GM18951 (cell line): ENCODE measurements around the gene KLHL10.
"Not testable (repeated sequence)": the region's sequence is repeated elsewhere in the genome, so short reads cannot be mapped to it uniquely, and the experiment has no call there.

Experiments
- POLR2A ChIP-seq: IDR thresholded peaks from 4 replicates; pipeline ENCODE4 v1.6.1; 2011; ENCODE audit warnings: mild to moderate bottlenecking; ENCODE audit not compliant: insufficient read length, insufficient read depth; ENCODE audit errors: extremely low read depth
- in situ Hi-C: fragments of 300-500 bp; cut with MboI; formaldehyde crosslinking; loops from one replicate; pipeline ENCODE4 v1.12.0; 2022; ENCODE audit warnings: low sequenced_read_pairs, mixed read lengths, inconsistent platforms; ENCODE audit not compliant: unreplicated experiment

KLHL10 gene

DNA sequence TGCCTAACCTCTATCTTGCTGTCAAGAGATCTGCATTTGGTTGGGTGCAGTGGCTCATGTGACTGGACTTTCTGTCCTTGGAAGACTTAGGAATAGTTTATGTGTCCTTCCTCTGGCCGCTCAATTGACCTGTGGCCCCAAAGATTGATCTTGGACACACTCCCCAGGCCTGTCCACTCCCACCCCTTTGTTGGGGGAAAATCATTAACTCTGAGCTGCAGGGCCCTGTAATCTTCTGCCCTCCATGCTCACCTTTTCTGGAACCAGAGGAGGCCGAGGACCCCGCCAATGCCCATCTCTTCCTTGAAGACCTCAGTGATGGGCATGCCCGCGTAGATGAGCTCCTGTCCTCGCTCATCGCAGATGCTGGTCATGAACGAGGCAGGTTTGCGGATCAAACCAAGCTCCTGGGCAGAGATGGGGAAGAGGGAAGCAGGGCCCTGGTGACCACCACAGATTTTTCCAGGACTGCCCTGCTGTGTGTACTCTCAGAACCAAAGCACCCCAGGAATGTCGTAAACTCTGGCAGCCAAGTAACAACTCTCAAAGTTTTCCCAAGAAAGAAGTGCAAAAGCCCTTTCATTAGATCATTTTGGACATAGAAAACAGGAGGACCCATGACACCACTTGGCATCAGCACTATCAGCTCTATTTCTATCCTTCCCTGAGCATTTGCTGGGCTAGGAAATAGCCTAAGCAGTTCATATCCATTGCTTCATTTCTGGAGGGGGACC lies 36.1 kb downstream of the KLHL10 start:
- in situ Hi-C loops = no loop called here
- no peak for TF ChIP-seq POLR2A

DNA sequence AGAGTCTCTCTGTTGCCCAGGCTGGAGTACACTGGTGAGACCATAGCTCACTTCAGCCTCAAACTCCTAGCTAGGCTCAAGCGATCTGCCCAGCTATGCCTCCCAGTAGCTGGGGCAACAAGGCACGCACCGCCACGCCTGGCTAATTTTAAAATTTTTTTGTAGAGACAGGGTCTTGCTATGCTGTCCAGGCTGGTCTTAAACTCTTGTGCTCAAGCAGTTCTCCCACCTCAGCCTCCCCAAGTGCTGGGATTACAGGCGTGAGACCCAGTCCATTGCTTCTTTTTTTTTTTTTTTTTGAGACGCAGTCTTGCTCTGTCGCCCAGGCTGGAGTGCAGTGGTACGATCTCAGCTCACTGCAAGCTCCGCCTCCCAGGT lies 36.7 kb downstream of the KLHL10 start:
- in situ Hi-C loops = not testable (repeated sequence)

DNA sequence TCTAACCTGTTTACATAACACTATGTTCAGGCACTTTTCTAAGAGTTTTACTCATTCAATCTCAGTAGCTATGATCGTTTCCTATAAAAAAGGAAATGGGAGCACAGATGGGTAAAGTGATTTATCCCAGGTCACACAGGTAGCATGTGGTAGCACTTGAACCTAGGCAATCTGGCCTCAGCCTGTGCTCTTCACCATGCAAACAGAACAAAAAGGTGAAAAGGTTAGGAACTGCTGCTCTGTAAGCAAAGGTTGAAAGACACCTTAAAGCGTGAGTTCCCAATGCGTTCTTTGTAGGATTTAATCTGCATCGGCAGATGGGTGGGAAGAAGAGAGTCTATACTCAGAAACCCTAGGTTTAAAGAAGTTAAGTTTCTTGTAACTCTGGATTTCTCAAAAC lies 42.5 kb downstream of the KLHL10 start:
- in situ Hi-C loops = no loop called here
- TF ChIP-seq POLR2A = no peak

DNA sequence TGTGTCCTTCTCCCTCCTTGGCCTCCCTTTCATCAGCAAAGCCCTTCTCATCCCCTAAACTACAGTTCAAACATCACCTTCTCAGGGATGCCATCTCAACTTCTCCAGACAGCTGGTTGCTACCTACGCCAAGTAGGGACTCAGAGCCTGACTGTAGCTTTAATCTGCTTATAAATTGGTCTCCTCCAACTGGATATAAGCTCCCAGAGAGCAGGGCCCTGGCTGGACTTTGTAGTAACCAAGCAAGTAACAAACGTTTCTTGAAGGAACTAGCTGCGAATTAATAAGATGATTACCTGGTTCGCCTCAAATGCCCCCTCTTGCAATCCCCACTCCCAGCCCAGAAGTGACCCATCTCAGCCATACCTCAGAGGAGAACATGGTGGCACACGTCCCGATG lies 45.1 kb downstream of the KLHL10 start:
- no peak for TF ChIP-seq POLR2A
- in situ Hi-C loops = no loop called here

DNA sequence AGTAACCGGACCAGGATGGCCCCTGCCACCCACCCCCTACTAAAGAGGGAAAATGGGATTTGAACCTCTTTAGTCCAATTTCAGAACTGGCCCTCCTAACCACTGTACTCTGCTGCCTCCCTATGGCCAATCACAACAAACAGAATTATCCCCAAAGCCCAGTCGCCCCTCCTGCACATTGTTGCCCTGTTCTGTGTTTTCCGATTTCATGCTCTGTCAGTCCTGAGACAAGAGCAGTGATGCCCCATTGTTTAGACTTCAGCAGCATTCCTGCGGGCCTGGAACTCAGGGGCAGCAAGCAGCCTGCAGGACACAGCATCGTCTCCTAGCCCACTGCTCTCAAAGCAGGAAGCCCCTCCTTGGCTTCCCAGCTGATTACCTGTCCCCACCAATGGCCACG lies 48.1 kb downstream of the KLHL10 start:
- in situ Hi-C loops = no loop called here
- TF ChIP-seq POLR2A = no peak

DNA sequence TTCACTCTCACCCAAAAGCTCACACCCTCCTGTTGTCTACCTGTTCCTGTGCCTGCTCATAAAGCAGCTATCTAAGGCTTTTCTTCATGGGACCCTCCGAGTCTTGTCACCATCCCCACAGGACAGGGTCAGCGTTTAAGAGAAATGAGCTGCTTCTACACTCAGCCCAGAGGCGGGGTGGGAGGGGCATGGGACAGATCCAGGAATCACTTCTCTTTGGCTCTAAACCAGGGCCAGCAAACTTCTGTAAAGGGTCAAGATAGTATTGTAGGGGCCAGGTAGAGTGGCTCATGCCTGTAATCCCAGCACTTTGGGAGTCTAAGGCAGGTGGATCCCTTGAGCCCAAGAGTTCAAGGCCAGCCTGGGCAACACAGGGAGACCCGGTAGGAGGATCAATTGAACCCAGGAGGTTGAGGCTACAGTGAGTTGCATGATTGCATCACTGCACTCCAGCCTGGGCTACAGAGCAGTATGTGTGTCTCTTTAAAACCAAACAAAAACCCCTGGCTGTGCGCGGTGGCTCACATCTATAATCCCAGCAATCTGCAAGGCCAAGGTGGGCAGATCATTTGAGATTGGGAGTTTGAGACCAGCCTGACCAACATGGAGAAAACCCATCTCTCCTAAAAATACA lies 50.8 kb downstream of the KLHL10 start:
- in situ Hi-C loops = no loop called here
- TF ChIP-seq POLR2A = no peak

DNA sequence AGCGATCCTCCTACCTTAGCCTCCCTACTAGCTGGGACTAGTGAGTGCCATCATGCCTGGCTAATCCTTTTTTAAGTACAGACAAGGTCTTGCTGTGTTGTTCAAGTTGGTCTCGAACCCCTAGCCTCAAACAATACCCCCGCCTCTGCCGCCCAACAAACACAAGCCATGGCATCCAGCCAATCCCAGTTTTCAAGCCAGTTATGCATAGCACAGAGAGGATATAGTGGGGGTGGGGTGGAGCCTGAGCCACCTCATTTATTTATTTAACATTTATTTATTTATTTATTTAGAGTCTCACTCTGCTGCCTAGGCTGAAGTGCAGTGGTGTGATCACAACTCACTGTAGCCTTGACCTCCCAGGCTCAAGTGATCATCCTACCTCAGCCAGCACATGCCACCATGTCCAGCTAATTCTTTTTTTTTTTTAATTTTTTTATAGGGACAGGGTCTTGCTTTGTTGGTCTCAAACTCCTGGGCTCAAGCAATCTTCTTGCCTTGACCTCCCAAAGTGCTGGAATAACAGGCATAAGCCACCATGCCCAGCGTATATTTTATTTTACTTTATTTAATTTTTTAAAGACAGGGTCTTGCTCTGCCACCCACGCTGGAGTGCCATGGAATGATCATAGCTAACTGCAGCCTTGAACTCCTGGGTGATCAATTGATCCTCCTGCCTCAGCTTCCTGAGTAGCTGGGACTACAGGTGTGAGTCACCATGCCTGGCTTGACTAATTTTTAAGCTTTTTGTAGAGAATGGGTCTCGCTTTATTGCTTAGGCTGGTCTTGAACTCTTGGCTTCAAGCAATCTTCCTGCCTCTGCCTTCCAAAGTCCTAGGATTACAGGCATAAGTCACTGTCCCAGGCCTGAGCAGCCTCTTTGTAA lies 53.8 kb downstream of the KLHL10 start:
- TF ChIP-seq POLR2A = no peak
- in situ Hi-C loops = no loop called here

DNA sequence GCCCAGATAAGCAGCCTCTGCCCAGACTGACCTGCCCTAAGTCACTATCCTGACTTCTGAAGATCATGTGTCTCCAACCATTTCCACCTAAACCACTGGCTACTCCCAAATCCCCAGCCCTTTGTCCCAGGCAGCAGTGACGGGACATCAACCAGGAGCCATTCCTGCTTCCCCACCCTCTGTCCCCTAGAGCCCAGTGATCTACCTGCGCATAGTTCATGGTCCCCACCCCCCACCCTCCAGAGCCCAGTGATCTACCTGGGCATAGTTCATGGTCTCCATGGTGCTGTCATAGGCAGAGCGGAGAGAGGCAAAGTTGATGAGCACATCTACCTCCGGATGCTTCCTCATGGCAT lies 54.4 kb downstream of the KLHL10 start:
- no peak for TF ChIP-seq POLR2A
- in situ Hi-C loops = no loop called here

DNA sequence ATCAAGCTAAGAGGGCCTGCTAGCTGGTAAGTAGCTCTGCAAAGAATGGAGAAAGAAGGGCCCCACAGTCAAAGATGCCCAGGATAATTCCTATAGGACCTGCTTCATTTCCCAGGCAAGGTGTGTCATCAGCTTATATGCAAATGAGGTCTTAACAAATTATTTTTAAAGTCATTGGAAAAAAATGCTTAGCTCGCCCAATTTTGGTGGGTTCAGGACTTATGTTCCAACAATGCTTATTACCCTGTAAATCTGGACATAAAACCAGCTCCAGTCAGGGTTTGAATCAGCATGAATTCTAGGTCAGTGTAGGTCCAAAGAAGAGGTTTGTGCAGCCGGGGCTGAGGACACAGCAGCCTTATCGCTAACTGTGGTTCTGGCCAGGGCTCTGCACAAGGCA lies 55.8 kb downstream of the KLHL10 start:
- no peak for TF ChIP-seq POLR2A
- in situ Hi-C loops = no loop called here

DNA sequence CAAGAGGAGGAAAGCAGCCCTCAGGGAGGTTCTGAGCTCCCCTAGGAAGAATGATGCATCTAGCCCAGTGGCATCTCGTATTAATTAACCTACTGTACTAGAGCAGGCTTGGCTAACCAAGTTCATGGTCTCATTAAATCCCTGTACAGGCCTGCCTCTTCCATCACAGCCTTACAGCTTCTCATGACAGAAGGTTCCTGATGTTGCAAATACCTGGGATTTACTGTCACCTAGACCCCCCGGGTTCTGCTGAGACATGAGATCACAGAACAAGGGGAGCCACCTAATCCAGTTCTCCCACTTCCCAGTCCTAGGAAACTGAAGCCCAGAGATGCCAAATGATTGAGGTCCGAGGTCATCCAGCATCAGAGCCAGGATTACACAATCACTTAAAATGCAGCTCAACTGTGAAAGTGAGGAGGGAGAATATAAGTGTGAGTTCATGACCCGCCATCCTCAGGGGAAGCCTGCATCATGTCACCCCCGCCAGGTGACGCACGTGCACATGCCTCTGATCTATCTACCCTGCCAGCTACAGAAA lies 57.2 kb downstream of the KLHL10 start:
- TF ChIP-seq POLR2A = no peak
- in situ Hi-C loops = no loop called here

DNA sequence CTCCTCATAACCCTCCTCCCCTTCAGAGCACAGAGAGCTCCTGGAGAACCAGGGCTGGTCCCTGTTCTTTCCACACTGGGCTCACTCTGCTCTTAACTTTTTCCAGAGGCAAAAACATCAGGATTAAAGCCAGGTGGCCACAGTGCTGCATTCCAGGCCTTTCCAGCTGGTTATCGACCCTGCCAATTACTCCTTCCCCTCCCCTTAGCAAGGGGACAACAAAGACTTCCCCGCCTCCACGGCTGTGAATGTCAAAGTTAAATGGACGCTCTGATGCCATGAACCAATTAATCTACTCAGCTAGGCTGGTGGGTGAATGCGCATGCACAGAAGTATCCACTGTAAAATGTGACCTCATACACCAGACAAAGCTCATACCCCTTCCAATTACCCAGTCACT lies 58.0 kb downstream of the KLHL10 start:
- in situ Hi-C loops = no loop called here
- no peak for TF ChIP-seq POLR2A

DNA sequence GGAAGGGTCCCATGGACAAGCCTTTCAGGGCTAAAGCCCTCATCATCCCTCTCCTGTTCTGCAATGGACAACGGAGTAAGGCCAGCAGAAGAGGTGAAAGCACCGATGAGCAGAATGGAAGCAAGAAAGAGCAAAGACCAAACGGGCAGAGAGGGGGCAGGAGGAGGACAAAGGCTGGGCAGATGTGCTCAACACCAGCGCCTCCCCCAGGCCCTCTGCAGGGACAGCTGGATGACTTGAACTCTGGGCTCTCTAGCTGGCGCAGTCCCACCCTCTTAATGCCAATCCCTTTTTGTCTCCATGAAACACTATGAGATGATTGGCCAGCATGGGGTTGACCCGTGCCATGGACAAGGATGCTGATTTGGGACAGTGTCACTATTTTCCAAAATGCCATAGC lies 59.1 kb downstream of the KLHL10 start:
- in situ Hi-C loops = no loop called here
- no peak for TF ChIP-seq POLR2A
